Activated CD4-positive, alpha-beta T cell treated with anti-CD3 and anti-CD28 coated beads, Interleukin-2, amount 10 ng/mL, durations not matched to agents 24 days and 14 days (primary cell): ENCODE measurements around the gene IGF2BP2. TPM values are rescaled to one million over a fixed set of nuclear protein-coding genes. Genes with fewer than 3 reads are reported as not detected.

Experiments used
- DNase-seq: peaks from one replicate; pipeline ENCODE4 v3.0.0; 2022
- H3K27ac Mint-ChIP-seq: one replicate; pipeline ENCODE4 v1.8.0; 2022; ENCODE audit warnings: mild to moderate bottlenecking, mixed read lengths
- H3K27me3 Mint-ChIP-seq: one replicate; pipeline ENCODE4 v1.8.0; 2022; ENCODE audit warnings: mixed read lengths
- H3K36me3 Mint-ChIP-seq: one replicate; pipeline ENCODE4 v1.8.0; 2022; ENCODE audit warnings: low read depth, mild to moderate bottlenecking, mixed read lengths
- H3K4me1 Mint-ChIP-seq: one replicate; pipeline ENCODE4 v1.8.0; 2021; ENCODE audit warnings: mixed read lengths
- H3K4me3 Mint-ChIP-seq: one replicate; pipeline ENCODE4 v1.8.0; 2022; ENCODE audit warnings: mild to moderate bottlenecking, moderate library complexity, mixed read lengths
- H3K9me3 Mint-ChIP-seq: one replicate; pipeline ENCODE4 v1.8.0; 2021; ENCODE audit warnings: mixed read lengths
- intact Hi-C: fragments of 100-400 bp; cut with micrococcal nuclease; formaldehyde crosslinking; loops from one replicate; pipeline ENCODE4 v1.15.1; 2023
- total RNA-seq: library from RNA; stranded (reverse); gene quantifications from 2 replicates; pipeline ENCODE4 v1.2.3, GENCODE V29; 2022

IGF2BP2 gene
- total RNA-seq, 1 donor from 2014 or later = 0.89 TPM

DNA sequence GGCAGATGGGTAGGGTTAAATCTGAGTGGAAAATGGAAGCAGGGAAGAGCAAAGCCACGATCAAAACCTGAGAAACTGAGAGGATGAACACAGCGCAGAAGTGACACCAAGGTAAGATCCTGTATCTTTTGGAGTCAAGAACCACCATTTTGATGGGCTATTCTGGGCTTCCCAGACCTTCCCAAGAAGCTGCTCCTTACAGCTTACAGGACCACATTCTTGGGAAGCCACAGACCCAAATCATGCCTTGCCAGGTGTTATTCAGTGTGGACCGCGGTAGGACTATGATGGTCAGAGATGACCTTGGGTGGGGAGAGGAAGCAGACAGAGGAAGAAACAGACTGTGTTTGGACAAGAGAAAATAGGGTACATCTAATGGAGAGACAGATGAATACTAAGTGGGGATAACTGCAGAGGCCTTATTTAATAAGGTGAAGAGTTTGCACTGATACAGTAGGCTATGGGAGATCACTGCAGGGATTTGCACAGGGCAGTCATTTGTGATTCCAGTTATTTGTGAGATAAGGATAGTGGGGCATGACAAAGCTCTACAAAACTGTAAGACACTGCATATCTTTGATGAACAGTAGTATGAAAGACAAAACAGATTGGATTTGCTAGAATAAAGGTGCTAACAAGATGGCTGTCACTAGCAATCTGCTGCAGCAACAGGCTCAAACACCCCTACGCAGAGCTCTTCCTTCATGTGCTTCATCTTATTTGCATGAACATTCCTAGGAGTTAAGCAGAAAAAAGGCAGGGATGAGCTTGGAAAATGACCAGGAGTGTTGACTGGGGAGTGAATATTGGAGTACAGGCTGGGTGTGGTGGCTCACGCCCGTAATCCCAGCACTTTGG, 105.9 kb downstream of the IGF2BP2 start:
- intact Hi-C loops = no loop called here
- Mint-ChIP-seq H3K4me1 (no peaks in the 10 kb centered on the region), H3K27ac (no peak overlapping the region), H3K27me3 (peaks cover 8% of the 10 kb centered on the region), H3K4me3 (no peak overlapping the region), H3K36me3 (no peaks in the 10 kb centered on the region), H3K9me3 (no peaks in the 10 kb centered on the region)
- no peak for DNase-seq

DNA sequence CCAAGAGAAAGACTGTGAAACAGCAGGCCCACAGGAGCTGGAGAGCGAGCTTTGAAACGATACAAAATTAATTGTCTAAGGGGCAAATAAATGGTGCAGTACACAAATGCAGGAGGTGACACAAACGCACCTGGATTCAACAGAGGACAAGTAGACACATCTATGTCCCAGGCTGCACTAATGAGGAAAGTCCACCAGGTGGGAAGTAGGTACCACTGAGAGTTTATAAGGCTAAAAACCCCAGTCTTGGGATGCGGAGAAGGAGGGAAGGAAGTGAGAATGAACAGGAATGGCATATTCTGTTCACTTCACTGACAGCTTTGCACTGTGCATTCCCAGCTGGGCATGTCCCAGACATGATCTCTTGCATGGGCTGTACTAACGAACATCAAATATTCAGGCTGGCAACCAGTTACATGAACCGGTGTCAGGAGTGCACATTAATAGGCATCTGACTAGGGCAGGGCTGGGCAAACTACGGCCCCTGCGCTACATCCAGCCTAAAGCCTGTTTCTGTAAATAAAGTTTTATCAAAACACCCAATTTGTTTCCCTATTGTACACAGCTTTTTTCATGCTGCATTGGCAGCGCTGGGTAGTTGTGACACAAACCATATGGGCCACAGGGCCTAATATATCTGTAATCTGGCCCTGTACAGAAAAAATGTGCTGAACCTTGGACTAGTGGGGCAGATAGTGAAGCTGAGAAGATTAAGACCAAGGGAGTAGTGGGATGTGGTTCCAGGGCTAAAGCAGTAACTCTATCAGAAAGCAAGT, 107.0 kb downstream of the IGF2BP2 start:
- intact Hi-C loops = no loop called here
- H3K4me3 Mint-ChIP-seq = no peak overlapping the region
- H3K27me3 Mint-ChIP-seq = peaks cover 10% of the 10 kb centered on the region
- H3K4me1 Mint-ChIP-seq = no peaks in the 10 kb centered on the region
- DNase-seq = no peak
- H3K27ac Mint-ChIP-seq = no peak overlapping the region
- no peaks in the 10 kb centered on the region for H3K36me3 Mint-ChIP-seq
- no peaks in the 10 kb centered on the region for H3K9me3 Mint-ChIP-seq

- Mint-ChIP-seq H3K27ac (no peak overlapping the region), H3K27me3 (peaks cover 8% of the 10 kb centered on the region), H3K4me3 (no peak overlapping the region), H3K9me3 (no peaks in the 10 kb centered on the region), H3K4me1 (no peaks in the 10 kb centered on the region), H3K36me3 (no peaks in the 10 kb centered on the region)
- no peak for DNase-seq
- intact Hi-C loops = no loop called here
Observed at GRCh38 chr3:185717121-185717520, 107.7 kb downstream of the IGF2BP2 start.

DNA sequence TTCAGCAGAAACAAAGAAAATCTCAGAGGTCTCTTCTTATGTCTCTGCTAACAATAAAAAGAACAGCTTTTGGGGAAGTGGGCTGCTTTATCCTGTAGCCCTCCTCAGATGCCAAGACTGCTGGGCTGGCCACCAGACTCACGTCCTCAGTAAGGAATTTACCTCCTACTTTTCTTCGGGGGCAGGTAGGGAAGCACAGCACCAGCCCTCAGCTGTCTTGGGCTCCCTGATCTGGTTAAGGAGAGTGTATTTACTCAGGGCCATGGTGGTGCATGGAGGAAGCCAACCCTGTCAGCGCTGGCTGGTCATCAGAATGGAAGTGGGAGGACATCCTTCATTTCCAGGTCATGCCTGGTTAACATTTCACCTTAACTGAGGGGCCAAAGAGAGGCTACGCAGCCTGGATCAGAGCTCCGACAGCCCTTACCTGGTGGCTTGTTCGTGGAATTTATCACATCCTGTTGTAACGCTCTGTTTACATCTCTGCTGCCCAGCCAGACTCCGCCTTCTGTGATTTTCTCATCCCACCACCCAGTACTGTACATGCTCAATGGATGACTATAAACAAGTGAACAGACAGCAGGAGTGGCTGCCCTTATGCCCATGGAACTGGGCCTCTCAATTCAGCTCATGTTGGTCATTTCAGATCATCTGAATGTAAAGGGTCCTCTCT, 108.3 kb downstream of the IGF2BP2 start:
- Mint-ChIP-seq H3K4me3 (no peak overlapping the region), H3K4me1 (no peaks in the 10 kb centered on the region), H3K27me3 (peaks cover 10% of the 10 kb centered on the region), H3K36me3 (no peaks in the 10 kb centered on the region), H3K9me3 (no peaks in the 10 kb centered on the region), H3K27ac (no peak overlapping the region)
- DNase-seq = no peak
- intact Hi-C loops = no loop called here

- H3K4me1 Mint-ChIP-seq = no peaks in the 10 kb centered on the region
- peaks cover 11% of the 10 kb centered on the region for H3K27me3 Mint-ChIP-seq
- no peak overlapping the region for H3K27ac Mint-ChIP-seq
- no peaks in the 10 kb centered on the region for H3K9me3 Mint-ChIP-seq
- H3K36me3 Mint-ChIP-seq = no peaks in the 10 kb centered on the region
- H3K4me3 Mint-ChIP-seq = no peak overlapping the region
- no peak for DNase-seq
- intact Hi-C loops = no loop called here
Observed at GRCh38 chr3:185715091-185715490, 109.8 kb downstream of the IGF2BP2 start.

GRCh38 chr3:185714085-185714484, 110.8 kb downstream of the IGF2BP2 start:
- H3K4me1 Mint-ChIP-seq = no peaks in the 10 kb centered on the region
- H3K27ac Mint-ChIP-seq = no peak overlapping the region
- no peak overlapping the region for H3K4me3 Mint-ChIP-seq
- no peak for DNase-seq
- H3K9me3 Mint-ChIP-seq = no peaks in the 10 kb centered on the region
- H3K36me3 Mint-ChIP-seq = no peaks in the 10 kb centered on the region
- intact Hi-C loops = no loop called here
- peaks cover 13% of the 10 kb centered on the region for H3K27me3 Mint-ChIP-seq

DNA sequence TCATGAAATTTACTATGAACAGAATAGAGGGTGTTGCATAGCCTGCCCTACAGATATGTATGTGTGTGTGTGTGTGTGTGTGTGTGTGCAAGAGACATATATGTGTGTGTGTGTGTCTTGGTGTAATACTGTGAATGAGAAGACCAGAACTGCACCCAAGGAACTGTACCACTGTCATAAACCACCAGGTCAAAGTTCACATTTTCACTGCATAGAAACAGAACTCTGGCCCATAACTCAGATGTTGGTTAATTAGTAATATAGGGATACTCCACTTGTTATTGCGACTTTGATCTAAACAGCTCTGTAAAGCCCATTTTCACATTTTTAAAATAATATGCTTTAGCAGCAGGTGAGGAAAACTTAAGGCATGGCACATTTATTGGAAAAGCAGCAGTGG, 111.8 kb downstream of the IGF2BP2 start:
- H3K4me1 Mint-ChIP-seq = no peaks in the 10 kb centered on the region
- DNase-seq = no peak
- peaks cover 13% of the 10 kb centered on the region for H3K27me3 Mint-ChIP-seq
- intact Hi-C loops = no loop called here
- no peak overlapping the region for H3K4me3 Mint-ChIP-seq
- no peaks in the 10 kb centered on the region for H3K9me3 Mint-ChIP-seq
- no peaks in the 10 kb centered on the region for H3K36me3 Mint-ChIP-seq
- H3K27ac Mint-ChIP-seq = no peak overlapping the region

- intact Hi-C loops = no loop called here
- H3K4me1 Mint-ChIP-seq = no peaks in the 10 kb centered on the region
- no peak overlapping the region for H3K27ac Mint-ChIP-seq
- no peak for DNase-seq
- H3K27me3 Mint-ChIP-seq = peaks cover 13% of the 10 kb centered on the region
- H3K9me3 Mint-ChIP-seq = no peaks in the 10 kb centered on the region
- H3K4me3 Mint-ChIP-seq = no peak overlapping the region
- H3K36me3 Mint-ChIP-seq = no peaks in the 10 kb centered on the region
Observed at GRCh38 chr3:185712337-185712736, 112.5 kb downstream of the IGF2BP2 start.

DNA sequence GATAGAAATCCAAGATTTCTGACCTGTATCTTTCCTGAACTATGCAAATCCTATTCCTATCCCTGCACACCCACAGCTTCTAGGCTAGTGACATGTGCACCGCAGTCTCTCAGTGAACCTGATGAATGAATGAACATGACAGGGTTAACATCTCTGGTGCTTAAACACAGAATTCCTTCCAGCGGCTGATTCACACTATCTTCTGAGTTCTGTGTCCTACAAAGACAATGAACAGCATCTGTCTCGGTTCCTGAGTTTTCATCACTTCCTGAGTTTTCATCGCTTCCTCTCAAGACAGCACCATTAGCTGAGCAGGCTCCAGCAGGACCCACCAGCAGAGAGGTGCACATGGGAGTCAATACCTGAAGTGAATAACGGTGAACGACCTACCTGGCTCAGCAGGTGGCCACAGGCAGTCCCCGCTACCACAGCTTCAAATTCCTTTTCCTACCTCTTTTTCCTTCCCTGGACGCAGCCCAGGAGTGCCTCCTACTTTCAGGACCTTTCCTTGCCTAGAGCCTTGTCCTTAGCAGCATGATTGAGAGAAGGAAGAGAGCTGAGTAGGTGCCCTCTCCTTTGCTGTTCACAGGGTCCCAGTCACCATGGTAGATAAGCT, 113.5 kb downstream of the IGF2BP2 start:
- DNase-seq = no peak
- no peaks in the 10 kb centered on the region for H3K9me3 Mint-ChIP-seq
- intact Hi-C loops = no loop called here
- H3K27ac Mint-ChIP-seq = no peak overlapping the region
- no peaks in the 10 kb centered on the region for H3K36me3 Mint-ChIP-seq
- peaks cover 13% of the 10 kb centered on the region for H3K27me3 Mint-ChIP-seq
- no peaks in the 10 kb centered on the region for H3K4me1 Mint-ChIP-seq
- H3K4me3 Mint-ChIP-seq = no peak overlapping the region

- H3K4me1 Mint-ChIP-seq = no peaks in the 10 kb centered on the region
- no peaks in the 10 kb centered on the region for H3K9me3 Mint-ChIP-seq
- intact Hi-C loops = no loop called here
- no peak for DNase-seq
- H3K27ac Mint-ChIP-seq = no peak overlapping the region
- no peak overlapping the region for H3K4me3 Mint-ChIP-seq
- no peaks in the 10 kb centered on the region for H3K36me3 Mint-ChIP-seq
- H3K27me3 Mint-ChIP-seq = peaks cover 10% of the 10 kb centered on the region
Observed at GRCh38 chr3:185709251-185709955, 115.4 kb downstream of the IGF2BP2 start.

DNA sequence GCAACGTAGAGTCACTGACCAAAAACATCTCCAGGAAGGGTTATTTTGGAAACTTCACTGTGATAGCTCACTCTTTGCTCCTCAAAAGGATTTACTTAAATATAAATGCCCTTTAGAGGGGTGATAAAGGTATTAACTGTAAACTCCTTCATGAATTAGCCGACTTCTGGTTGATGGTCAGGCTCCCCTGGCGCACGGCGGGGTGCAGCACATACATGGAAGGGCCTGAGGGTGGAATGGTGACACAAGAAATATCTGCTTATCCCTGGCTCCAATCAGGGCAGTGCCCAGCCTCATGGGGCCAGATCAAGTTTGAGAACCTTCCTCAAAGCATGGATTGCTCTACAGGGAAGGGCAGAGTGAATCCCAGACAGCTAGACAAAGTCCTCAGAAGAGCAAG, 116.5 kb downstream of the IGF2BP2 start:
- Mint-ChIP-seq H3K27me3 (peaks cover 7% of the 10 kb centered on the region), H3K9me3 (no peaks in the 10 kb centered on the region), H3K4me1 (no peaks in the 10 kb centered on the region), H3K36me3 (no peaks in the 10 kb centered on the region), H3K4me3 (no peak overlapping the region), H3K27ac (no peak overlapping the region)
- DNase-seq = no peak
- intact Hi-C loops = no loop called here

DNA sequence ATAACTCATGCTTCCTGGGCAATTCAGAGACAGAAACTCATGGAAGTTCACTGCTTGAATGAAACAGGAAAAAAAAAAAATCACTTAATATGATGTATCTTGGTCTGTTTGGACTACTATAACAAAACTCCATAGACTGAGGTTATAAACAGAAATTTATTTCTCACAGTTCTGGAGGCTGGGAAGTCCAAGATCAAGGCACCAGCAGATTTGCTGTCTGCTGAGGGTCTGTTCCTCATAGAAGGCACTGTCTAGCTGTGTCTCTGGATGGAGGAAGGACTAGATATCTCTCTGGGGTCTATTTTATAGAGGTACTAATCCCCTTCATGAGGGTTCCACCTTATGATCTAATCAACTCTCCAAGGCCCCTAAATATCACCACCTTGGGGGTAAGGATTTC, 119.3 kb downstream of the IGF2BP2 start:
- Mint-ChIP-seq H3K4me1 (no peaks in the 10 kb centered on the region), H3K27ac (no peak overlapping the region), H3K27me3 (peaks cover 11% of the 10 kb centered on the region), H3K9me3 (no peaks in the 10 kb centered on the region), H3K4me3 (no peak overlapping the region), H3K36me3 (no peaks in the 10 kb centered on the region)
- DNase-seq = no peak
- intact Hi-C loops = no loop called here
